Smooth muscle cell (in vitro differentiated cells): Measurements from ENCODE around the gene DOCK7. TPM values are rescaled to one million over a fixed set of nuclear protein-coding genes. Genes with fewer than 3 reads are reported as not detected.
"Not testable (repeated sequence)": the region's sequence is repeated elsewhere in the genome, so short reads cannot be mapped to it uniquely, and the experiment has no call there.

Experiments
- DNase-seq: peaks from one replicate; lab custom pipeline; 2025; ENCODE audit not compliant: unreplicated experiment; lab: John Stamatoyannopoulos, UW
- H2AFZ ChIP-seq: fragments of 200-600 bp; sonication (generic); 2 replicates; pipeline ENCODE4 v1.6.0; 2016; ENCODE audit warnings: antibody characterized with exemption, low read depth, mild to moderate bottlenecking
- H3F3A ChIP-seq: fragments of 200-600 bp; sonication (generic); 2 replicates; pipeline ENCODE4 v1.6.0; 2017; ENCODE audit warnings: antibody characterized with exemption, low read depth
- H3K27ac ChIP-seq: fragments of 200-600 bp; sonication (generic); 2 replicates; pipeline ENCODE4 v1.5.1; 2016; ENCODE audit warnings: low read depth, mild to moderate bottlenecking
- H3K27me3 ChIP-seq: fragments of 200-600 bp; sonication (generic); 2 replicates; pipeline ENCODE4 v1.6.1; 2016; ENCODE audit warnings: low read depth, mild to moderate bottlenecking
- H3K36me3 ChIP-seq: fragments of 200-600 bp; sonication (generic); 2 replicates; pipeline ENCODE4 v1.5.1; 2016; ENCODE audit warnings: low read depth
- H3K4me1 ChIP-seq: fragments of 200-600 bp; sonication (generic); 2 replicates; pipeline ENCODE4 v1.5.1; 2016; ENCODE audit warnings: low read depth
- H3K4me2 ChIP-seq: fragments of 200-600 bp; sonication (generic); 2 replicates; pipeline ENCODE4 v1.6.0; 2016; ENCODE audit warnings: mild to moderate bottlenecking
- H3K4me3 ChIP-seq: fragments of 200-600 bp; sonication (generic); 2 replicates; pipeline ENCODE4 v1.5.1; 2016; ENCODE audit warnings: mild to moderate bottlenecking
- H3K79me2 ChIP-seq: fragments of 200-600 bp; sonication (generic); 2 replicates; pipeline ENCODE4 v1.6.0; 2016; ENCODE audit warnings: low read depth, mild to moderate bottlenecking
- H3K9ac ChIP-seq: fragments of 200-600 bp; sonication (generic); 2 replicates; pipeline ENCODE4 v1.6.0; 2016; ENCODE audit warnings: low read depth
- H3K9me3 ChIP-seq: fragments of 200-600 bp; sonication (generic); replicated peaks from 2 replicates; pipeline ENCODE4 v1.5.1; 2016; ENCODE audit warnings: low read depth
- H4K20me1 ChIP-seq: fragments of 200-600 bp; sonication (generic); 2 replicates; pipeline ENCODE4 v1.6.0; 2016; ENCODE audit warnings: low read depth
- CTCF ChIP-seq: fragments of 200-600 bp; sonication (generic); IDR thresholded peaks from 2 replicates; pipeline ENCODE4 v1.5.1; 2017; ENCODE audit warnings: borderline replicate concordance, mild to moderate bottlenecking, antibody characterized with exemption; ENCODE audit not compliant: insufficient read depth, poor library complexity, severe bottlenecking
- WGBS: methylation state at CpG from one replicate; pipeline ENCODE4 v1.1.7; 2016; ENCODE audit warnings: low lambda C conversion rate; 5-methylcytosine and 5-hydroxymethylcytosine counted together
- polyA plus RNA-seq: library from polyadenylated mRNA; unstranded; fragments of >200 nt; fragmentation: Nextera tagmentation; extraction: Ambion mirVana; gene quantifications from 2 replicates; pipeline ENCODE4 v1.2.1, GENCODE V29; 2016
- total RNA-seq: library from RNA; depleted of rRNA; stranded (reverse); fragments of >200 nt; gene quantifications from 2 replicates; pipeline ENCODE4 v1.2.3, GENCODE V29; 2014

Gene DOCK7
- total and polyA plus RNA-seq, 2 experiments from 2014 or later: 19.6 to 81.3 TPM

GRCh38 chr1:62567182-62567581 lies 121.0 kb downstream of the DOCK7 start:
- H3K4me1 ChIP-seq, DNase-seq, H3K36me3 ChIP-seq, H3K79me2 ChIP-seq, H4K20me1 ChIP-seq, H3K4me2 ChIP-seq, H3K9me3 ChIP-seq, H3K9ac ChIP-seq, H3K4me3 ChIP-seq, H2AFZ ChIP-seq, H3F3A ChIP-seq, H3K27me3 ChIP-seq, H3K27ac ChIP-seq: not testable (repeated sequence)
- WGBS: 100% methylated on average over 1 of the region's 1 CpG

- Histone ChIP-seq H4K20me1 (peaks cover 7% of the 10 kb centered on the region), H3K27me3 (no peaks in the 10 kb centered on the region), H3K36me3 (peaks cover 3% of the 10 kb centered on the region), H3K9me3 (no peaks in the 10 kb centered on the region), H3F3A (no peaks in the 10 kb centered on the region), H3K27ac (no peak overlapping the region), H3K4me3 (no peak overlapping the region), H3K4me2 (no peak overlapping the region), H3K9ac (no peak overlapping the region), H3K79me2 (no peaks in the 10 kb centered on the region), H3K4me1 (no peaks in the 10 kb centered on the region), H2AFZ (no peak overlapping the region)
- WGBS: 99% methylated on average over 2 of the region's 2 CpGs
- DNase-seq: no peak
- TF ChIP-seq CTCF: no peak
Measured at GRCh38 chr1:62561306-62561705, 126.9 kb downstream of the DOCK7 start.

DNA sequence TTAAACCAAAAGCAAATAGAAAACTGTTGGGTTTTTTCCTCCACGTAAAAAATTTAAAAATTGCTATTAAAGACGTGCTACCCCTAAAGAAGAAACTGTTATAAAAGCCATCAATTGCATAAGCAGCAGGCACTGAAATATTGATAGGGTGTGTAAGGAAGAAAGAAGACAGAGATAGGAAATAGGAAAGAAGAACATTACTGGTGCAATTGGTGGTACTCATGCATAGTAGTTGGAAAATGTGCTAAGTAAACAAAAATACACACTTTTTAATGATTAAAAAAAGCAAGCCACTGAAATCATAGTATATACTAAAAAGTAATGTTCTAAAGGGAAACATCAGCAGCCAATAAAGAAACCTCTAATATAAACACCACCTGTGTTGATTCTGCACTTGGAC lies 143.6 kb downstream of the DOCK7 start:
- H3F3A ChIP-seq: peaks cover 6% of the 10 kb centered on the region
- no peak overlapping the region for H3K4me2 ChIP-seq
- no peak for DNase-seq
- H3K9me3 ChIP-seq: no peaks in the 10 kb centered on the region
- H4K20me1 ChIP-seq: no peaks in the 10 kb centered on the region
- H3K79me2 ChIP-seq: no peaks in the 10 kb centered on the region
- no peaks in the 10 kb centered on the region for H3K27me3 ChIP-seq
- no peak overlapping the region for H3K9ac ChIP-seq
- 91% methylated on average over 2 of the region's 2 CpGs for WGBS
- TF ChIP-seq CTCF: no peak
- H3K27ac ChIP-seq: no peak overlapping the region
- no peaks in the 10 kb centered on the region for H3K4me1 ChIP-seq
- no peak overlapping the region for H2AFZ ChIP-seq
- no peak overlapping the region for H3K4me3 ChIP-seq
- H3K36me3 ChIP-seq: peaks cover 4% of the 10 kb centered on the region

DNA sequence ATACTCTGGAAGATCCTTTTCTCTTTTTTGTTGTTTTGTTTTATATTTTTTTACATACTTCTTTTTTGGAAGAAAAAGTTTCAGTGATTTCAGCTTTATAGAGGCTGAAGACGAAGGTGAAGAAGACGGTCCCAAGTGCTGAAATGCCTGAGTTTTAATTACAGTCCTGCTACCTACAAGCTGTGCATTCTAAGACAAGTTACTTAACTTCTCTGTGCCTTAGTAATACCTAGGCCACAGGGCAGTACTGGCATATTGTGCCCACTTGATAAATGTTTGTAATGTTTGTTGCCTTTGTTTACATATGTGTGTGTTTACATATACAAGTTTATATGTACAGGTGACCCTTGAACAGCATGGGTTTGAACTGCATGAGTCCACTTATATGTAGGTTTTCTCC lies 147.1 kb downstream of the DOCK7 start:
- no peak overlapping the region for H3K9ac ChIP-seq
- no peak for TF ChIP-seq CTCF
- no peak overlapping the region for H2AFZ ChIP-seq
- H3K79me2 ChIP-seq: no peaks in the 10 kb centered on the region
- H3K27ac ChIP-seq: no peak overlapping the region
- no peaks in the 10 kb centered on the region for H3K4me1 ChIP-seq
- H3K36me3 ChIP-seq: peaks cover 10% of the 10 kb centered on the region
- no peaks in the 10 kb centered on the region for H3K9me3 ChIP-seq
- no peaks in the 10 kb centered on the region for H3K27me3 ChIP-seq
- no peak for DNase-seq
- 48% methylated on average over 2 of the region's 2 CpGs for WGBS
- no peak overlapping the region for H3K4me3 ChIP-seq
- H3F3A ChIP-seq: peaks cover 6% of the 10 kb centered on the region
- no peak overlapping the region for H3K4me2 ChIP-seq
- no peaks in the 10 kb centered on the region for H4K20me1 ChIP-seq
